Measurements from ENCODE around the gene DDX18. TPM values are rescaled to one million over a fixed set of nuclear protein-coding genes. Genes with fewer than 3 reads are reported as not detected.
A peak's percentile ranks its signal among the peaks of the same experiment; 100 is the strongest.

DDX18 gene
- total RNA-seq, 1 experiment from 2014 or later = 107 TPM

GRCh38 chr2:117770730-117771129 lies 43.8 kb upstream of the DDX18 start:
- no peaks in the 10 kb centered on the region for H3K36me3 Mint-ChIP-seq

DNA sequence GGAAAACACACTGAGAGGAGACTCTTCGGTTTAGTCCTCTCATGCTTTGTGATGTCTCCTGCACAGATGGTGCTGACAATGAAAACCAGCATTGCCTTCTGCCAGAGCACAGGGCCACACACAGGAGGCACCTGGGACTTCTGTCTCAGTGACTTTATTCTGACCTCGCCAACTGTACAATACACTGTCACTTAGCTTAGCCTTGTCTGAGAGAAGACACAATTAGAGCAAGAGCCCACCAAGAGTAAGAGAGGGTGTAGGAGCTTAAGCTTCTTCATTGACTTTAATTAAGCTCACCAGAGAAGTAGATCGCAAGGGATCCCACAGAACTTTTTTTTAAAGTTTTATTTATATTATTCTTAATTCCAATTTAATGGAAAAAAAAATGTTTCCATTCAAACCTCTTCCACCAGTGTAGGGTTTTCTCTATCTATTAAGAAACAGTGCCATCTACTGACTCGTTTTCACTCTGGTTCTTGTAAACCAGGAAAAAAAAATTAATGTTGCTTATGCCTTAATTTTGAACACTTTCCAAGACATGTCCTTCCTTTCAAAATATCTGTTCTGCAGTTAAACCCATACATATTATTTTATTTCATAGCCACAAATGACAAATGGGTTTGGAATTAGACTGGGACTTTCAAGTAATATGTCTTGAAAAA lies 42.4 kb upstream of the DDX18 start:
- H3K36me3 Mint-ChIP-seq = no peaks in the 10 kb centered on the region
- DNase-seq (ENCODE audit: low spot score) = no peak
- H3K4me3 Mint-ChIP-seq = no peak overlapping the region
- TF ChIP-seq PREB (CRISPR knock-in tag; IDR thresholded peaks at IDR 0.05; ENCODE audit: borderline replicate concordance) (no peak), USF2 (CRISPR knock-in tag; IDR thresholded peaks at IDR 0.05) (no peak)
- TF ChIP-seq, protein P1, sequence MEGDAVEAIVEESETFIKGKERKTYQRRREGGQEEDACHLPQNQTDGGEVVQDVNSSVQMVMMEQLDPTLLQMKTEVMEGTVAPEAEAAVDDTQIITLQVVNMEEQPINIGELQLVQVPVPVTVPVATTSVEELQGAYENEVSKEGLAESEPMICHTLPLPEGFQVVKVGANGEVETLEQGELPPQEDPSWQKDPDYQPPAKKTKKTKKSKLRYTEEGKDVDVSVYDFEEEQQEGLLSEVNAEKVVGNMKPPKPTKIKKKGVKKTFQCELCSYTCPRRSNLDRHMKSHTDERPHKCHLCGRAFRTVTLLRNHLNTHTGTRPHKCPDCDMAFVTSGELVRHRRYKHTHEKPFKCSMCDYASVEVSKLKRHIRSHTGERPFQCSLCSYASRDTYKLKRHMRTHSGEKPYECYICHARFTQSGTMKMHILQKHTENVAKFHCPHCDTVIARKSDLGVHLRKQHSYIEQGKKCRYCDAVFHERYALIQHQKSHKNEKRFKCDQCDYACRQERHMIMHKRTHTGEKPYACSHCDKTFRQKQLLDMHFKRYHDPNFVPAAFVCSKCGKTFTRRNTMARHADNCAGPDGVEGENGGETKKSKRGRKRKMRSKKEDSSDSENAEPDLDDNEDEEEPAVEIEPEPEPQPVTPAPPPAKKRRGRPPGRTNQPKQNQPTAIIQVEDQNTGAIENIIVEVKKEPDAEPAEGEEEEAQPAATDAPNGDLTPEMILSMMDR (IDR thresholded peaks at IDR 0.05) = peak; percentile 34; the same call in 1 of the 2 replicates
- H3K27me3 Mint-ChIP-seq (ENCODE audit: low read depth) = peaks cover 3% of the 10 kb centered on the region
- ChIA-PET POLR2A (interaction anchor here (0.7 kb wide), 1 partner anchor 52 kb away, joined by 3 read pairs; no protein-coding TSS in a partner anchor), CTCF (interaction anchor here (0.6 to 1.8 kb wide), 5 partner anchors 14 to 1273 kb away, joined by 3 to 16 read pairs (median 3); no protein-coding TSS in a partner anchor)
- ATAC-seq = peak; percentile 41; the same call in 1 of the 2 replicates
- peaks cover 10% of the 10 kb centered on the region for H3K4me1 Mint-ChIP-seq
- no peaks in the 10 kb centered on the region for H3K9me3 Mint-ChIP-seq
- no peak overlapping the region for H3K27ac Mint-ChIP-seq

More at GRCh38 chr2:117770730-117771129, 43.8 kb upstream of the DDX18 start:
- DNase-seq (ENCODE audit: low spot score) (no peak), ATAC-seq (no peak)
- CTCF ChIA-PET = no interaction called here
- peaks cover 3% of the 10 kb centered on the region for H3K27me3 Mint-ChIP-seq (ENCODE audit: low read depth)
- H3K27ac Mint-ChIP-seq = no peak overlapping the region
- no peak overlapping the region for H3K4me3 Mint-ChIP-seq
- POLR2A ChIA-PET = no interaction called here
- H3K4me1 Mint-ChIP-seq = peaks cover 10% of the 10 kb centered on the region
- TF ChIP-seq JAZF1 (CRISPR knock-in tag; IDR thresholded peaks at IDR 0.05) (no peak), KAT7 (CRISPR knock-in tag; IDR thresholded peaks at IDR 0.05; ENCODE audit: borderline replicate concordance) (no peak), ZNF416 (CRISPR knock-in tag; IDR thresholded peaks at IDR 0.05) (no peak), ZNF232 (CRISPR knock-in tag; IDR thresholded peaks at IDR 0.05) (no peak), SMAD4 (CRISPR knock-in tag; IDR thresholded peaks at IDR 0.05) (no peak), MYBL2 (CRISPR knock-in tag; IDR thresholded peaks at IDR 0.05) (no peak), HMGXB4 (CRISPR knock-in tag; IDR thresholded peaks at IDR 0.05) (no peak), NR2C2 (CRISPR knock-in tag; IDR thresholded peaks at IDR 0.05) (no peak), USF2 (CRISPR knock-in tag; IDR thresholded peaks at IDR 0.05) (no peak), ZNF423 (CRISPR knock-in tag; IDR thresholded peaks at IDR 0.05) (no peak), ATF1 (CRISPR knock-in tag; IDR thresholded peaks at IDR 0.05) (no peak), ZBTB21 (CRISPR knock-in tag; IDR thresholded peaks at IDR 0.05; ENCODE audit: borderline replicate concordance) (no peak), SP1 (CRISPR knock-in tag; conservative IDR thresholded peaks at IDR 0.05) (no peak), ZNF263 (CRISPR knock-in tag; IDR thresholded peaks at IDR 0.05; ENCODE audit: low read depth) (no peak), CREB1 (CRISPR knock-in tag; IDR thresholded peaks at IDR 0.05) (no peak), NFYB (CRISPR knock-in tag; conservative IDR thresholded peaks at IDR 0.05; ENCODE audit: low read depth) (no peak), ZNF317 (CRISPR knock-in tag; IDR thresholded peaks at IDR 0.05; ENCODE audit: borderline replicate concordance, low read depth) (no peak)
- H3K9me3 Mint-ChIP-seq = no peaks in the 10 kb centered on the region

Data from WTC11 (cell line).